GM23338 (cell line): ENCODE results near the gene GP9. TPM values are rescaled to one million over a fixed set of nuclear protein-coding genes. Genes with fewer than 3 reads are reported as not detected.

Source experiments
- ATAC-seq: fragments of 200-7000 bp; cut with Tn5 transposase; 3 replicates; pipeline ENCODE4 v1.9.1; 2020
- DNase-seq: peaks from one replicate; pipeline ENCODE4 v3.0.0-alpha.2; 2015; ENCODE audit warnings: low spot score
- H2AFZ ChIP-seq: fragments of 200-600 bp; sonication (generic); 2 replicates; pipeline ENCODE4 v1.8.0; 2016; ENCODE audit warnings: antibody characterized with exemption, mild to moderate bottlenecking, moderate library complexity
- H3F3A ChIP-seq: fragments of 200-600 bp; sonication (generic); replicated peaks from 2 replicates; pipeline ENCODE4 v1.8.0; 2017; ENCODE audit warnings: antibody characterized with exemption, mixed run types, low read depth
- H3K27ac ChIP-seq: fragments of 200-600 bp; sonication (generic); 2 replicates; pipeline ENCODE4 v1.6.1; 2016; ENCODE audit warnings: low read depth
- H3K27me3 ChIP-seq: fragments of 200-600 bp; sonication (generic); 2 replicates; pipeline ENCODE4 v1.8.0; 2016; ENCODE audit warnings: mild to moderate bottlenecking, mixed run types, moderate library complexity; ENCODE audit not compliant: insufficient read depth
- H3K36me3 ChIP-seq: fragments of 200-600 bp; sonication (generic); 2 replicates; pipeline ENCODE4 v1.8.0; 2016; ENCODE audit warnings: mild to moderate bottlenecking; ENCODE audit not compliant: insufficient read depth
- H3K4me1 ChIP-seq: fragments of 200-600 bp; sonication (generic); 2 replicates; pipeline ENCODE4 v1.8.0; 2016; ENCODE audit warnings: mild to moderate bottlenecking, moderate library complexity; ENCODE audit not compliant: insufficient read depth
- H3K4me2 ChIP-seq: fragments of 200-600 bp; sonication (generic); 2 replicates; pipeline ENCODE4 v1.7.1; 2017; ENCODE audit warnings: mixed run types
- H3K4me3 ChIP-seq: fragments of 200-600 bp; sonication (generic); 2 replicates; pipeline ENCODE4 v1.6.1; 2016; ENCODE audit warnings: mixed run types
- H3K79me2 ChIP-seq: fragments of 200-600 bp; sonication (generic); replicated peaks from 2 replicates; pipeline ENCODE4 v1.8.0; 2017; ENCODE audit warnings: mild to moderate bottlenecking; ENCODE audit not compliant: insufficient read depth
- H3K9me2 ChIP-seq: fragments of 200-600 bp; sonication (generic); 2 replicates; pipeline ENCODE4 v1.8.0; 2017; ENCODE audit not compliant: insufficient read depth
- H4K20me1 ChIP-seq: fragments of 200-600 bp; sonication (generic); replicated peaks from 2 replicates; pipeline ENCODE4 v1.8.0; 2017; ENCODE audit warnings: mild to moderate bottlenecking; ENCODE audit not compliant: insufficient read depth
- H3K27ac Mint-ChIP-seq: 2 replicates; pipeline ENCODE4 v1.8.0; 2020; ENCODE audit warnings: inconsistent platforms, mild to moderate bottlenecking, moderate library complexity, mixed read lengths
- H3K27me3 Mint-ChIP-seq: 3 replicates; pipeline ENCODE4 v1.8.0; 2022; ENCODE audit warnings: low read depth, mild to moderate bottlenecking, moderate library complexity, mixed read lengths, inconsistent platforms; ENCODE audit not compliant: insufficient read depth, poor library complexity
- H3K36me3 Mint-ChIP-seq: 3 replicates; pipeline ENCODE4 v1.8.0; 2021; ENCODE audit warnings: low read depth, mild to moderate bottlenecking, inconsistent platforms, moderate library complexity, mixed read lengths
- H3K4me1 Mint-ChIP-seq: 3 replicates; pipeline ENCODE4 v1.8.0; 2020; ENCODE audit warnings: mild to moderate bottlenecking, inconsistent platforms, mixed read lengths
- H3K4me3 Mint-ChIP-seq: 3 replicates; pipeline ENCODE4 v1.8.0; 2021; ENCODE audit warnings: moderate library complexity, mild to moderate bottlenecking, inconsistent platforms, mixed read lengths
- H3K9me3 Mint-ChIP-seq: 3 replicates; pipeline ENCODE4 v1.8.0; 2020; ENCODE audit warnings: moderate library complexity, mild to moderate bottlenecking, inconsistent platforms, mixed read lengths
- CREB1 ChIP-seq: fragments of 250-450 bp; sonication (Bioruptor Pico); IDR thresholded peaks from 2 replicates; pipeline ENCODE4 v1.5.0; 2020; ENCODE audit warnings: low read depth, mild to moderate bottlenecking, moderate library complexity
- EZH2 ChIP-seq: fragments of 200-600 bp; sonication (generic); IDR thresholded peaks from one replicate; pipeline ENCODE4 v1.8.0; 2017; ENCODE audit warnings: antibody characterized with exemption, mild to moderate bottlenecking, low read depth; ENCODE audit not compliant: unreplicated experiment
- EZH2phosphoT487 ChIP-seq: fragments of 200-600 bp; sonication (generic); IDR thresholded peaks from one replicate; pipeline ENCODE4 v1.8.1; 2018; ENCODE audit warnings: antibody characterized with exemption; ENCODE audit not compliant: unreplicated experiment
- JUNB ChIP-seq: IDR thresholded peaks from one replicate; pipeline ENCODE4 v1.6.1; 2016; ENCODE audit warnings: antibody characterized with exemption; ENCODE audit not compliant: unreplicated experiment
- NANOG ChIP-seq: IDR thresholded peaks from 2 replicates; pipeline ENCODE4 v1.6.1; 2016; ENCODE audit warnings: antibody characterized with exemption, borderline replicate concordance
- POLR2AphosphoS5 ChIP-seq: IDR thresholded peaks from 2 replicates; pipeline ENCODE4 v1.6.1; 2016; ENCODE audit warnings: antibody characterized with exemption, low read depth
- STAT1 ChIP-seq: IDR thresholded peaks from one replicate; pipeline ENCODE4 v1.6.1; 2016; ENCODE audit warnings: antibody characterized with exemption; ENCODE audit not compliant: unreplicated experiment
- ZNF331 ChIP-seq: fragments of 250-450 bp; sonication (Bioruptor Pico); IDR thresholded peaks from 2 replicates; pipeline ENCODE4 v1.5.0; 2020; ENCODE audit warnings: low read depth, mild to moderate bottlenecking, moderate library complexity
- polyA plus RNA-seq: library from polyadenylated mRNA; unstranded; fragments of >200 nt; fragmentation: Nextera tagmentation; extraction: Ambion mirVana; gene quantifications from 2 replicates; pipeline ENCODE4 v1.2.1, GENCODE V29; 2016
- total RNA-seq: library from RNA; depleted of rRNA; stranded (reverse); fragments of >200 nt; shearing (Covaris generic); gene quantifications from 2 replicates; pipeline ENCODE4 v1.2.3, GENCODE V29; 2014
- TF ChIP-seq, protein P1 (sequence below), 2 experiments: fragments of 200-600 bp in 1 of 2; sonication (generic) in 1 of 2; conservative IDR thresholded peaks; 2 replicates each; pipeline versions ENCODE4 v1.5.1 to v1.6.1; 2016 to 2017; ENCODE audit warnings: antibody characterized with exemption in 2 of 2, low read depth in 2 of 2, mild to moderate bottlenecking in 2 of 2, moderate library complexity in 1 of 2
- TF ChIP-seq, protein P2 (sequence below): IDR thresholded peaks from 2 replicates; pipeline ENCODE4 v1.6.1; 2016; ENCODE audit warnings: antibody characterized with exemption
- TF ChIP-seq, protein P3 (sequence below): IDR thresholded peaks from one replicate; pipeline ENCODE4 v1.6.1; 2018; ENCODE audit warnings: antibody characterized with exemption; ENCODE audit not compliant: unreplicated experiment

Gene GP9
- total and polyA plus RNA-seq, 2 experiments from 2014 or later: not detected

DNA sequence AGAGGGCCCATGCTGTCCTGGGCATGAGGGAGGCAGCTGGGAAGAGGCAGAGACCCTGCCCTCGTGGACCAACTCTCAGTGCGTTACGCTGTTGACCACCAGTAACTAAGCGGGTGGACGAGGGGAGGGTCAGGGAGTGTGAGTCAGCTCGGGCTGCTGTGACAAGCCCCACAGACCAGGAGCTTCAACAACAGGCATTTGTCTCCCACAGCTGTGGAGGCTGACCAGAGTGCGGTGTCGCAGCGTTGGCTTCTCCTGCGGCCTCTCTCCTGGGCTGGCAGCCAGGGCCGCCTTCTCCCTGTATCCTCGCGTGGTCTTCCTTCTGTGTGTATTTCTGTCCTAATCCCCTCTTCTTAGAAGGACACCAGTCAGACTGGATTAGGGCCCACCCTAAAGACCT, 46.4 kb upstream of the GP9 start:
- no peaks in the 10 kb centered on the region for H3F3A ChIP-seq
- no peak overlapping the region for H3K27ac ChIP-seq
- H3K9me3 Mint-ChIP-seq: no peaks in the 10 kb centered on the region
- no peaks in the 10 kb centered on the region for H3K9me2 ChIP-seq
- H3K27ac Mint-ChIP-seq: no peak overlapping the region
- no peaks in the 10 kb centered on the region for H4K20me1 ChIP-seq
- ATAC-seq: no peak
- H3K36me3 Mint-ChIP-seq: no peaks in the 10 kb centered on the region; the same call in 2 of the 3 replicates
- no peak for DNase-seq
- H3K4me3 Mint-ChIP-seq: no peak overlapping the region
- H3K4me2 ChIP-seq: no peak overlapping the region
- no peaks in the 10 kb centered on the region for H3K79me2 ChIP-seq
- TF ChIP-seq POLR2AphosphoS5 (no peak), NANOG (no peak), EZH2phosphoT487 (no peak), ZNF331 (CRISPR knock-in tag) (no peak), JUNB (no peak), EZH2 (no peak), STAT1 (no peak), CREB1 (CRISPR knock-in tag) (no peak)
- TF ChIP-seq, protein P1, sequence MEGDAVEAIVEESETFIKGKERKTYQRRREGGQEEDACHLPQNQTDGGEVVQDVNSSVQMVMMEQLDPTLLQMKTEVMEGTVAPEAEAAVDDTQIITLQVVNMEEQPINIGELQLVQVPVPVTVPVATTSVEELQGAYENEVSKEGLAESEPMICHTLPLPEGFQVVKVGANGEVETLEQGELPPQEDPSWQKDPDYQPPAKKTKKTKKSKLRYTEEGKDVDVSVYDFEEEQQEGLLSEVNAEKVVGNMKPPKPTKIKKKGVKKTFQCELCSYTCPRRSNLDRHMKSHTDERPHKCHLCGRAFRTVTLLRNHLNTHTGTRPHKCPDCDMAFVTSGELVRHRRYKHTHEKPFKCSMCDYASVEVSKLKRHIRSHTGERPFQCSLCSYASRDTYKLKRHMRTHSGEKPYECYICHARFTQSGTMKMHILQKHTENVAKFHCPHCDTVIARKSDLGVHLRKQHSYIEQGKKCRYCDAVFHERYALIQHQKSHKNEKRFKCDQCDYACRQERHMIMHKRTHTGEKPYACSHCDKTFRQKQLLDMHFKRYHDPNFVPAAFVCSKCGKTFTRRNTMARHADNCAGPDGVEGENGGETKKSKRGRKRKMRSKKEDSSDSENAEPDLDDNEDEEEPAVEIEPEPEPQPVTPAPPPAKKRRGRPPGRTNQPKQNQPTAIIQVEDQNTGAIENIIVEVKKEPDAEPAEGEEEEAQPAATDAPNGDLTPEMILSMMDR (conservative IDR thresholded peaks at IDR 0.05; ENCODE audit: low read depth in 2 of 2): no peak
- TF ChIP-seq, protein P2, sequence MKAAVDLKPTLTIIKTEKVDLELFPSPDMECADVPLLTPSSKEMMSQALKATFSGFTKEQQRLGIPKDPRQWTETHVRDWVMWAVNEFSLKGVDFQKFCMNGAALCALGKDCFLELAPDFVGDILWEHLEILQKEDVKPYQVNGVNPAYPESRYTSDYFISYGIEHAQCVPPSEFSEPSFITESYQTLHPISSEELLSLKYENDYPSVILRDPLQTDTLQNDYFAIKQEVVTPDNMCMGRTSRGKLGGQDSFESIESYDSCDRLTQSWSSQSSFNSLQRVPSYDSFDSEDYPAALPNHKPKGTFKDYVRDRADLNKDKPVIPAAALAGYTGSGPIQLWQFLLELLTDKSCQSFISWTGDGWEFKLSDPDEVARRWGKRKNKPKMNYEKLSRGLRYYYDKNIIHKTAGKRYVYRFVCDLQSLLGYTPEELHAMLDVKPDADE: no peak
- TF ChIP-seq, protein P3, sequence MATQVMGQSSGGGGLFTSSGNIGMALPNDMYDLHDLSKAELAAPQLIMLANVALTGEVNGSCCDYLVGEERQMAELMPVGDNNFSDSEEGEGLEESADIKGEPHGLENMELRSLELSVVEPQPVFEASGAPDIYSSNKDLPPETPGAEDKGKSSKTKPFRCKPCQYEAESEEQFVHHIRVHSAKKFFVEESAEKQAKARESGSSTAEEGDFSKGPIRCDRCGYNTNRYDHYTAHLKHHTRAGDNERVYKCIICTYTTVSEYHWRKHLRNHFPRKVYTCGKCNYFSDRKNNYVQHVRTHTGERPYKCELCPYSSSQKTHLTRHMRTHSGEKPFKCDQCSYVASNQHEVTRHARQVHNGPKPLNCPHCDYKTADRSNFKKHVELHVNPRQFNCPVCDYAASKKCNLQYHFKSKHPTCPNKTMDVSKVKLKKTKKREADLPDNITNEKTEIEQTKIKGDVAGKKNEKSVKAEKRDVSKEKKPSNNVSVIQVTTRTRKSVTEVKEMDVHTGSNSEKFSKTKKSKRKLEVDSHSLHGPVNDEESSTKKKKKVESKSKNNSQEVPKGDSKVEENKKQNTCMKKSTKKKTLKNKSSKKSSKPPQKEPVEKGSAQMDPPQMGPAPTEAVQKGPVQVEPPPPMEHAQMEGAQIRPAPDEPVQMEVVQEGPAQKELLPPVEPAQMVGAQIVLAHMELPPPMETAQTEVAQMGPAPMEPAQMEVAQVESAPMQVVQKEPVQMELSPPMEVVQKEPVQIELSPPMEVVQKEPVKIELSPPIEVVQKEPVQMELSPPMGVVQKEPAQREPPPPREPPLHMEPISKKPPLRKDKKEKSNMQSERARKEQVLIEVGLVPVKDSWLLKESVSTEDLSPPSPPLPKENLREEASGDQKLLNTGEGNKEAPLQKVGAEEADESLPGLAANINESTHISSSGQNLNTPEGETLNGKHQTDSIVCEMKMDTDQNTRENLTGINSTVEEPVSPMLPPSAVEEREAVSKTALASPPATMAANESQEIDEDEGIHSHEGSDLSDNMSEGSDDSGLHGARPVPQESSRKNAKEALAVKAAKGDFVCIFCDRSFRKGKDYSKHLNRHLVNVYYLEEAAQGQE: no peak
- H2AFZ ChIP-seq: no peak overlapping the region
- no peaks in the 10 kb centered on the region; the same call in 1 of the 2 replicates for H3K4me1 ChIP-seq
- H3K4me3 ChIP-seq: no peak overlapping the region
- H3K27me3 ChIP-seq: no peaks in the 10 kb centered on the region
- no peaks in the 10 kb centered on the region for H3K36me3 ChIP-seq
- H3K27me3 Mint-ChIP-seq: peaks cover 8% of the 10 kb centered on the region
- peaks cover 9% of the 10 kb centered on the region; the same call in 2 of the 3 replicates for H3K4me1 Mint-ChIP-seq
